Neuron (in vitro differentiated cells): ENCODE measurements around the gene ETV6.
A peak's percentile ranks its signal among the peaks of the same experiment; 100 is the strongest.

Source experiments
- H2AFZ ChIP-seq: one replicate; pipeline ENCODE4 v1.6.1; 2013; ENCODE audit warnings: low read depth, mild to moderate bottlenecking, inconsistent platforms, low read length, moderate library complexity
- H3K27me3 ChIP-seq: one replicate; pipeline ENCODE4 v1.6.1; 2013; ENCODE audit warnings: low read length; ENCODE audit not compliant: insufficient read depth
- H3K36me3 ChIP-seq: one replicate; pipeline ENCODE4 v1.6.1; 2013; ENCODE audit warnings: low read length; ENCODE audit not compliant: insufficient read depth
- H3K4me1 ChIP-seq: one replicate; pipeline ENCODE4 v1.6.1; 2013; ENCODE audit warnings: low read length; ENCODE audit not compliant: insufficient read depth
- H3K4me3 ChIP-seq: 2 replicates; pipeline ENCODE4 v1.5.1; 2013; ENCODE audit warnings: mild to moderate bottlenecking, low read length, moderate library complexity
- H3K9me3 ChIP-seq: one replicate; pipeline ENCODE4 v1.6.1; 2013; ENCODE audit warnings: low read length

The ETV6 gene

GRCh38 chr12:11651381-11651780 lies 1.9 kb downstream of the ETV6 start:
- H3K4me1 ChIP-seq = peaks cover 23% of the 10 kb centered on the region
- H3K36me3 ChIP-seq = no peaks in the 10 kb centered on the region
- no peaks in the 10 kb centered on the region for H3K27me3 ChIP-seq
- H3K4me3 ChIP-seq = peak overlapping the region; percentile 80
- peak overlapping the region; percentile 13 for H2AFZ ChIP-seq
- no peaks in the 10 kb centered on the region for H3K9me3 ChIP-seq

- H3K36me3 ChIP-seq = no peaks in the 10 kb centered on the region
- H3K4me3 ChIP-seq = peak overlapping the region; percentile 80
- H3K27me3 ChIP-seq = no peaks in the 10 kb centered on the region
- no peaks in the 10 kb centered on the region for H3K9me3 ChIP-seq
- H3K4me1 ChIP-seq = peaks cover 23% of the 10 kb centered on the region
- peak overlapping the region; percentile 16 for H2AFZ ChIP-seq
Observed at GRCh38 chr12:11651785-11652184, 2.3 kb downstream of the ETV6 start.

GRCh38 chr12:11652351-11653040 lies 3.0 kb downstream of the ETV6 start:
- Histone ChIP-seq H3K4me3 (peak overlapping the region; percentile 80), H3K4me1 (peaks cover 24% of the 10 kb centered on the region), H3K36me3 (no peaks in the 10 kb centered on the region), H3K27me3 (no peaks in the 10 kb centered on the region), H3K9me3 (no peaks in the 10 kb centered on the region), H2AFZ (peak overlapping the region; percentile 16)

GRCh38 chr12:11653215-11653753 lies 3.8 kb downstream of the ETV6 start:
- Histone ChIP-seq H2AFZ (no peak overlapping the region), H3K36me3 (no peaks in the 10 kb centered on the region), H3K27me3 (no peaks in the 10 kb centered on the region), H3K4me1 (peaks cover 26% of the 10 kb centered on the region), H3K4me3 (peak overlapping the region; percentile 80), H3K9me3 (no peaks in the 10 kb centered on the region)

GRCh38 chr12:11654338-11654737 lies 4.9 kb downstream of the ETV6 start:
- peaks cover 29% of the 10 kb centered on the region for H3K4me1 ChIP-seq

GRCh38 chr12:11654802-11655201 lies 5.3 kb downstream of the ETV6 start:
- no peak overlapping the region for H3K4me3 ChIP-seq
- H3K4me1 ChIP-seq = peaks cover 29% of the 10 kb centered on the region
- no peaks in the 10 kb centered on the region for H3K27me3 ChIP-seq
- no peaks in the 10 kb centered on the region for H3K36me3 ChIP-seq
- H2AFZ ChIP-seq = no peak overlapping the region
- no peaks in the 10 kb centered on the region for H3K9me3 ChIP-seq

More at GRCh38 chr12:11654338-11654737, 4.9 kb downstream of the ETV6 start:
- H3K36me3 ChIP-seq = no peaks in the 10 kb centered on the region
- H3K4me3 ChIP-seq = no peak overlapping the region
- no peaks in the 10 kb centered on the region for H3K9me3 ChIP-seq
- H3K27me3 ChIP-seq = no peaks in the 10 kb centered on the region
- H2AFZ ChIP-seq = no peak overlapping the region

GRCh38 chr12:11655842-11656241 lies 6.4 kb downstream of the ETV6 start:
- Histone ChIP-seq H2AFZ (no peak overlapping the region), H3K4me1 (peaks cover 29% of the 10 kb centered on the region), H3K4me3 (no peak overlapping the region), H3K36me3 (no peaks in the 10 kb centered on the region), H3K9me3 (no peaks in the 10 kb centered on the region), H3K27me3 (no peaks in the 10 kb centered on the region)

- Histone ChIP-seq H3K9me3 (no peaks in the 10 kb centered on the region), H2AFZ (no peak overlapping the region), H3K27me3 (no peaks in the 10 kb centered on the region), H3K36me3 (no peaks in the 10 kb centered on the region), H3K4me1 (peaks cover 23% of the 10 kb centered on the region), H3K4me3 (no peak overlapping the region)
Observed at GRCh38 chr12:11656550-11656949, 7.1 kb downstream of the ETV6 start.

GRCh38 chr12:11657511-11657910 lies 8.0 kb downstream of the ETV6 start:
- no peaks in the 10 kb centered on the region for H3K36me3 ChIP-seq
- H3K4me3 ChIP-seq = no peak overlapping the region
- no peaks in the 10 kb centered on the region for H3K9me3 ChIP-seq
- H3K4me1 ChIP-seq = peaks cover 17% of the 10 kb centered on the region
- no peak overlapping the region for H2AFZ ChIP-seq
- H3K27me3 ChIP-seq = no peaks in the 10 kb centered on the region

GRCh38 chr12:11658791-11659190 lies 9.3 kb downstream of the ETV6 start:
- Histone ChIP-seq H2AFZ (no peak overlapping the region), H3K36me3 (no peaks in the 10 kb centered on the region), H3K4me3 (no peak overlapping the region), H3K9me3 (no peaks in the 10 kb centered on the region), H3K4me1 (peaks cover 6% of the 10 kb centered on the region), H3K27me3 (no peaks in the 10 kb centered on the region)

- H3K4me3 ChIP-seq = no peak overlapping the region
- peaks cover 2% of the 10 kb centered on the region for H3K9me3 ChIP-seq
- no peaks in the 10 kb centered on the region for H3K36me3 ChIP-seq
- peaks cover 6% of the 10 kb centered on the region for H3K4me1 ChIP-seq
- no peak overlapping the region for H2AFZ ChIP-seq
- H3K27me3 ChIP-seq = no peaks in the 10 kb centered on the region
Observed at GRCh38 chr12:11660624-11661023, 11.2 kb downstream of the ETV6 start.

GRCh38 chr12:11661491-11662089 lies 12.1 kb downstream of the ETV6 start:
- Histone ChIP-seq H3K36me3 (no peaks in the 10 kb centered on the region), H3K27me3 (no peaks in the 10 kb centered on the region), H3K9me3 (peaks cover 2% of the 10 kb centered on the region), H3K4me1 (peaks cover 6% of the 10 kb centered on the region), H2AFZ (no peak overlapping the region), H3K4me3 (no peak overlapping the region)

GRCh38 chr12:11662369-11662768 lies 12.9 kb downstream of the ETV6 start:
- Histone ChIP-seq H3K4me1 (peaks cover 6% of the 10 kb centered on the region), H2AFZ (no peak overlapping the region), H3K4me3 (no peak overlapping the region), H3K27me3 (no peaks in the 10 kb centered on the region), H3K36me3 (no peaks in the 10 kb centered on the region), H3K9me3 (peaks cover 2% of the 10 kb centered on the region)
